Panc1 (cell line): ENCODE measurements around the gene NPAS1. TPM values are rescaled to one million over a fixed set of nuclear protein-coding genes. Genes with fewer than 3 reads are reported as not detected.

Experiments
- ATAC-seq: fragments of 200-7000 bp; cut with Tn5 transposase; 2 replicates; pipeline ENCODE4 v1.9.1; 2020; ENCODE audit warnings: mild to moderate bottlenecking, moderate library complexity
- BruUV-seq: library from RNA; stranded (reverse); fragments of 400-500 nt; replicated peaks from 2 replicates; lab custom pipeline; 2021; lab: Mats Ljungman, UMichigan
- CTCF ChIA-PET: fragments of 300-600 bp; sonication (Branson Sonifier 250); formaldehyde crosslinking; loops from one replicate; lab custom pipeline; 2022; ENCODE audit warnings: antibody characterized with exemption; lab: Charles Lee
- POLR2A ChIA-PET: fragments of 300-600 bp; sonication (Branson Sonifier 250); formaldehyde crosslinking; loops from one replicate; lab custom pipeline; 2022; ENCODE audit warnings: antibody characterized with exemption; lab: Charles Lee
- DNase-seq: peaks from one replicate; pipeline ENCODE4 v3.0.0-alpha.2; 2010; ENCODE audit warnings: low read depth, low spot score
- H3K27ac ChIP-seq: 2 replicates; pipeline ENCODE4 v1.5.1; 2011; ENCODE audit warnings: mild to moderate bottlenecking, low read length, inconsistent platforms
- H3K27me3 ChIP-seq: fragments of 200-500 bp; sonication (Bioruptor generic); 2 replicates; pipeline ENCODE4 v1.6.0; 2014; ENCODE audit warnings: low read length, inconsistent platforms; ENCODE audit not compliant: control insufficient read depth, insufficient read depth
- H3K36me3 ChIP-seq: fragments of 200-500 bp; sonication (Bioruptor generic); 2 replicates; pipeline ENCODE4 v1.5.1; 2014; ENCODE audit warnings: inconsistent platforms, mild to moderate bottlenecking, low read length, moderate library complexity; ENCODE audit not compliant: control insufficient read depth, insufficient read depth
- H3K4me1 ChIP-seq: 2 replicates; pipeline ENCODE4 v1.5.1; 2011; ENCODE audit warnings: inconsistent platforms, mild to moderate bottlenecking, low read length, moderate library complexity; ENCODE audit not compliant: control insufficient read depth, insufficient read depth
- H3K4me3 ChIP-seq, 2 experiments: 2 replicates each; pipeline ENCODE4 v1.5.1; 2011 to 2012; ENCODE audit warnings: low read depth in 2 of 2, low read length in 2 of 2, mild to moderate bottlenecking in 2 of 2, inconsistent platforms in 1 of 2, moderate library complexity in 1 of 2
- H3K9me3 ChIP-seq: fragments of 200-500 bp; sonication (Bioruptor generic); 2 replicates; pipeline ENCODE4 v1.5.1; 2014; ENCODE audit warnings: low read depth, mild to moderate bottlenecking, inconsistent platforms, low read length, moderate library complexity; ENCODE audit not compliant: control insufficient read depth, insufficient read depth
- CTCF ChIP-seq: fragments of 450-650 bp; IDR thresholded peaks from 2 replicates; pipeline ENCODE4 v1.5.1; 2017; ENCODE audit warnings: mild to moderate bottlenecking
- POLR2AphosphoS5 ChIP-seq: IDR thresholded peaks from 2 replicates; pipeline ENCODE4 v1.6.1; 2012; ENCODE audit warnings: mild to moderate bottlenecking, low read depth, low read length, moderate library complexity
- SIN3A ChIP-seq: IDR thresholded peaks from 2 replicates; pipeline ENCODE4 v1.6.1; 2012; ENCODE audit warnings: low read depth, mild to moderate bottlenecking, low read length, moderate library complexity, borderline replicate concordance; ENCODE audit not compliant: insufficient read depth
- in situ Hi-C: cut with HindIII; loops from 2 replicates; pipeline ENCODE4 v1.10.0; 2016; ENCODE audit warnings: low sequenced_read_pairs, low pct_unique_long_range_greater_than_20kb
- intact Hi-C: fragments of 100-400 bp; cut with micrococcal nuclease; formaldehyde crosslinking; loops from one replicate; pipeline ENCODE4 v1.10.0; 2022; ENCODE audit not compliant: unreplicated experiment
- total RNA-seq: library from RNA; stranded (reverse); gene quantifications from one replicate; pipeline ENCODE4 v1.2.1, GENCODE V29; 2021; ENCODE audit not compliant: unreplicated experiment

The NPAS1 gene
- total RNA-seq, 1 experiment from 2014 or later: 3.6 TPM

- ATAC-seq (no peak), DNase-seq (no peak)
- H3K36me3 ChIP-seq: no peaks in the 10 kb centered on the region; the same call in 1 of the 2 replicates
- in situ Hi-C loops (no loop called here), intact Hi-C loops (no loop called here)
- no TSS peak for BruUV-seq
- CTCF ChIA-PET: no interaction called here
- H3K4me1 ChIP-seq: peaks cover 3% of the 10 kb centered on the region; the same call in 1 of the 2 replicates
- no peak overlapping the region for H3K27ac ChIP-seq
- no peak overlapping the region for H3K4me3 ChIP-seq
- TF ChIP-seq SIN3A: no peak
- TF ChIP-seq POLR2AphosphoS5: no peak
- TF ChIP-seq CTCF: no peak
- H3K27me3 ChIP-seq: no peaks in the 10 kb centered on the region
- H3K9me3 ChIP-seq: no peaks in the 10 kb centered on the region
- POLR2A ChIA-PET: no interaction called here
Measured at GRCh38 chr19:47094557-47095475, 75.2 kb downstream of the NPAS1 start.

Other genes starting within 250 kb of the NPAS1 start
- gene SLC1A5, start 231.2 kb upstream of the NPAS1 start, total RNA-seq: 104 TPM
- 146 TPM for gene AP2S1, start 169.0 kb upstream of the NPAS1 start, total RNA-seq
- 64.1 TPM for gene ARHGAP35, start 158.8 kb upstream of the NPAS1 start, total RNA-seq
- 41.8 TPM for gene TMEM160, start 28.8 kb downstream of the NPAS1 start, total RNA-seq
- gene ZC3H4, start 93.9 kb downstream of the NPAS1 start, total RNA-seq: 42.7 TPM
- gene SAE1, start 111.0 kb downstream of the NPAS1 start, total RNA-seq: 140 TPM
- gene BBC3, start 211.4 kb downstream of the NPAS1 start, total RNA-seq: 7.6 TPM
- gene CCDC9, start 236.7 kb downstream of the NPAS1 start, total RNA-seq: 29.2 TPM